T follicular helper cell (primary cell): Measurements from ENCODE around the gene CCDC85C.

ENCODE experiments used
- DNase-seq: peaks from one replicate; pipeline ENCODE4 v3.0.0-alpha.2; 2020; ENCODE audit warnings: low read depth

The CCDC85C gene

DNA sequence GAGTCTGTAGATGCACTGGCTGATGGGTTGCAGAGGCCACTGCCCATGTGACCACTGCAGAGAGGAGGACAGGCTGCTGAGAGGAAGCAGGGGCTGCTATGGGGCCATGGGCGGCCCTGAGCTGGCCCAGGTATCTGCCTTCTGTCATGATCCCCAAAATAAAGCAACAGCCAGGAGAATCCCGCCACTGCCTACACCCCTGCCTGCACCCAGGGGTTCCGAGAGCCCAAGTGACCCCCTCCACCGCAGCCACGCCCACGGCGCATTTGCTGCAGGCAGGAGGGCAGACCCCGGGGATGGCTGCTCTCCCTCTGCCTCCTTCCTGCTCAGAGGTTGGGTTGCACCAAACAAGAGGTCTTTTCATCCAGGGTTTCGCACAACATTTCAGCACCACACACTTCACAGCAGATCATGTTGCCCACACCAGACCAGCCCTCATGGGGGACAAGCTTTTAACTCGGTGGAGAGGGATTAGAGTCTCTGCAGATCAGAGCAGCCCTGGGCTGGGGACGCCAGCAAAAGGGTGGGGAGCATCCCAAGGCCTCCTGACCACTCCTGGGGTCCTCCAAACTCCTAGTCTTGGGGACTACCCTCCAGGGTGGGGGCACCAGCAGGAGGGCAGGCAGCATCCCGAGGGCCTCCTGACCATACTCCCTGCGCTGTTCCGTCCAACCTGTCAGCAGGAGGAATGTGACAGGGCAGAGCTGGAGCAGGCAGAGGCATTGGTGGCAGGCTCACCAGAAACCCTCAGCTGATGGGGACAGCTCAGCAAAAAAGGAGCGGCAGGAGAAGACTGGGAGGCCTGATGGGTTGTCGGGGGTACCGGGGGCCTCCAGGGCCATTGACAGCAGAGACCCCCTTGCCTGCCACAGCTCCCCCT is 14.1 kb downstream of the CCDC85C start:
- DNase-seq, result no peak

DNA sequence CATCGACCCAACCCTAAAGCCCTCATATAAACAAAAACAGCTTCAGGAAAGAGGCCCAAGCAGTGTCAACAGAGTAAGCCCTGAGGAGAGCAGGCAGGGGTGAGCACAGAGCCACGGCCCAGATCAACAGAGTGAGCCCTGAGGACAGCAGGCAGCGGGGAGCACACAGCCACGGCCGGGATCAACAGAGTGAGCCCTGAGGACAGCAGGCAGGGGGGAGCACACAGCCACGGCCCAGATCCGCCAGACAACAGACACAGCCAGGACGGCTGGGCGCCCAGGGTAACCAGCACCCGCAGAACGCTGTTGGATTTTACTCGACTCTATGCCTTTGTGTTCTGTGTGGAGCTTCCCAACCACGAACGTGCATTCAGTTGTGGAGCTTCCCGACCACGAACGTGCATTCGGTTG is 15.0 kb downstream of the CCDC85C start:
- DNase-seq, result no peak

DNA sequence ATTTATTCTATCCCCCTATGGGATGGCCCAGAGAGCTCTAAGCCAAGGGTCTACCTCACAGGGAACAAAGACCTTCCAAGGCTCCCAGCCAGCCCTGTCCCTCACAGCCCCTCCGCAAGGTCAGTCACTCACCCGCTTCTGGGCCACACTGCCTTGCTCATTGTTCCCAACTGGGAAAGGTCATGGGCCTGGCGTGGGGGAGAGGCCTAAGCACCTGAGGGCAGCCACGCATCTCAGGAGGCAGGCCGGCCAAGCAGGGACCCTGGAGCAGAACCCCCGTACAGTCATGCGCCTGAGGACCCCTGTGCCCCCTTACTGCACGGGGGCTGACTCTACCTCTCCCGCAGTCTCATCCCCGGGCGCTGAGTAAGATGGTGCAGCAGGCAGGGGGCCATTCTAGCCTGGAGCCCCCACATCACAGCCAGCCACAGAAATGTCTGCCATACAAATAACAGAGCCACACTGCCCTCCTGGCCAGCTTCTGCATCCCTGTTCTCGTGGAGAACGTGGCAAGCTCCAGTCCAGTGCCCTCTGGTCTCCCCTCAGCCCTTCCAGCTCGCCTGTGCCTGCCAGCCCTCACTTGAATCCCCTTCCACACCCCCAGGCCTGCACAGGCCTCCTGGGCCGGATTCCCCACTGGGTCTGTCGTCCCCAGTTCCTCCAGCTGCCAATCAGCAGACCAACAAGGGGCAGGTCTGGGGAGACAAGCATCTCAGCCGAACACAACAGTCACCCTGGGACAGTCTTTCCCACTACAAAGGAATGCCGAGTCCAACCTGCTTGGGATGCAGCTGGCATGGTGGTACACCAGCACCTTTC is 16.3 kb downstream of the CCDC85C start:
- DNase-seq, result no peak

DNA sequence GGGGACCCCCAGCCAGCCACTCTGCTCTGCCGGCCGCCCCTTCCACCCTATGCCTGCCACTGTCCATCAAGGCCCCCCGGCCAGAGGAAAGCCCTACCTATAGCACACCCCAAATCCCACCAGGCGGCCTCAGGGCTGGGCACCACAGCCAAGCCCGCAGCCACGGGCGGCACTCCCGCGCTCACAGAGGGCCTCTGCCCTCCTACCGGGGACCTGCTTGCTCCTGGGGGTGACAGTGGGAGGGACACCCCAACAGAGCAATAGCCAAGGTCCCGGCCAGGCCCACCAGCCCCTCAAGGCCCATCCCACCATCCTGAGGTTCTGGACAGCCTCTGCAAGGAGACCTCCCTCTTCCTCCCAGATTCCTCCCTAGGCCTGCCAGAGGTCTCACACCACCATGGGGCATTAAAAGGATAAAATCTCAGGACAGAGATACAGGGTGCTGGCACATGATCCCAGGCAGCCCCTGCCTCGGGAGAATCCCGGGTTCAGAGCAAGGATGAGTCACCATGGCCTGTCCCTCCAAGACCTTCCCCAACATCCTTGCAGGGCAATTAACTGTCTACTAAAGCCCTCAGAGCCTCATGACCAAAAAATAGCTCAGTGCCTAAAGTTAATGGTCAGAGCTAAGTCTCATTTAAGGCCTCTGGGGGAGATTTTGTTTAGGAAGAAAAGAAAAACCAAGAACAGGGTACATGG is 17.1 kb downstream of the CCDC85C start:
- no peak for DNase-seq

DNA sequence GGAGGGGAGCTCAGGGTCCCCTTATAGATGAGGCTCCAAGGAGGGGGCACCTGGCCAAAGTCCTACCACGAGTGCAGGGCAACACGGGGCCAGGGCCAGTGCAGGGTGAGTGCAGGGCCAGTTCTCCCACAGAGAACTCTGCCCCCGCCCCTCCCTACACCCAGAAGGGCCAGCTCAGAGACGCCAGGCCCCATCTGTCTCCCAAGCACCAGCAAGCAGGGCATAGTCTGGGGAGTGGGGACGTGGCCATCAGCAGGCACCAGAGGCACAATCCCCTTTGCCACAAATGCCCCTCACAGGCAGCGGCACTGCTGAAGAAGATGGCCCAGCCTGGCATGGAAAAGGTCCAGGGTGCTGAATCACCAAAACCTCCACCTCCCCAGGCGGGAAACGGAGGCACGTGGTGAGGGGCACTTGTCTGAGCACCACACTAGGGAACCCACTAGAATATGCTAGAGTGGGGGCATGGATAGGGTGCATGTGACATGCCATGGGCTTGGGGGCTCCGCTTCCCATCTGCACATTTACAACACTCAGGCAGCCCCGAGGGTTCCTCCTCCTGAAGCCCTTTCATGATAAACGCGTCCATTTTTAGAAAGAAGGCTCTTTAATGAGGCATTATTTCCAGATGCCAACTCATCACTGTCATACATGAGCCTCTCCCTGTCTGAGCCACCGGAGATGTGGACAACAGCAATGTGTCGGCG is 17.8 kb downstream of the CCDC85C start:
- no peak for DNase-seq

DNA sequence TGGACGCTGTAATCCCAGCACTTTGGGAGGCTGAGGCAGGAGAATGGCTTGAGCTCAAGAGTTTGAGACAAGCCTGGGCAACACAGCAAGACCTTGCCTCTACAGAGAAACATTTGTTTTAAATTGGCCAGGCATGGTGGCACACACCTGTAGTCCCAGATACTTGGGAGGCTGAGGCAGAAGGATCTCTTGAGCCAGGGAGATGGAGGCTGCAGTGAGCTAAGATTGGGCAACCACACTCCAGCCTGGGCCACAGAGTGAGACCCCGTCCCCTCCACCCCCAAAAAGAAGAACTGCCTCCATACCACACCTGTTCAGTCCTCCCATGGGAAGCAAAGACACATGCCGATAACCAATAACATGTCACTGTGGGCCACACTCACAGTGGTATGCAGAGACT is 19.2 kb downstream of the CCDC85C start:
- no peak for DNase-seq

DNA sequence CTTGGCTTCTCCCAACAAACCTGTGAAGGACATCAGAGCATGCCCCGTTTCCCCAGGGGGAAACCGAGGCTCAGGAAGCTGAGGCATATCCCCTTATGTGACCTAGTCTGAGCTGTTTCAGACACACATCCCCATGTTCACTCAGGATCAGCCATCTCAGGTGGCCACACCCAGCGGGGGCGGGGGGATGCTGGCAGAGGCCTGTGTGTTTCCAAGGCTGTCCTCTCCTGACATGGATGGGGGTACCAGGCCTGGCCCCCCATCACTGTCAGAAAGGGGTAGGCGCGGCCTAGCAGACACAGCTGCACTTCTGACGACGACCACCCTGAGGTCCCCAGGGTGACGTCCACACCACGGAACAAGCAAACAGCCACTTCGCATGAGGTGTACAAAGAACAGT is 22.1 kb downstream of the CCDC85C start:
- DNase-seq, result no peak

DNA sequence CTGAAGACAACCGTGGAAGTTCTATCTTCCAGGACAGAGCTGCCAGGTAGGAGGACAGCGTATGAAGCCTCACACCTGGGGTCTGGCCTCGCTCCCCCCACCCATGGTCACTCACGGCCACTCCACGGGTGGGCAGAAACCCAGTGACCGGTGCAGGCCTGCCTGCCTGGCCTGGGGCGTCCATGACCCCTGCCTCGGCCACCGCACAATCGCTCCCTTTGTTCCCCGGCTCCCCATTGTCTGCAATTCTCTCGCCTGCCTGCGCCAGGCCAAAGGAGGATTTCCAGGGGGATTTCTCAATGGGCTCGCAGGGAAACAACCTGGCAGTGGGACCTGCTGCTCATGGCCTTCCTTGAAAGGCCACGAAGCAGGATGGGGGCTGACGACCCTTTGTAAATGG is 22.6 kb downstream of the CCDC85C start:
- DNase-seq, result no peak

DNA sequence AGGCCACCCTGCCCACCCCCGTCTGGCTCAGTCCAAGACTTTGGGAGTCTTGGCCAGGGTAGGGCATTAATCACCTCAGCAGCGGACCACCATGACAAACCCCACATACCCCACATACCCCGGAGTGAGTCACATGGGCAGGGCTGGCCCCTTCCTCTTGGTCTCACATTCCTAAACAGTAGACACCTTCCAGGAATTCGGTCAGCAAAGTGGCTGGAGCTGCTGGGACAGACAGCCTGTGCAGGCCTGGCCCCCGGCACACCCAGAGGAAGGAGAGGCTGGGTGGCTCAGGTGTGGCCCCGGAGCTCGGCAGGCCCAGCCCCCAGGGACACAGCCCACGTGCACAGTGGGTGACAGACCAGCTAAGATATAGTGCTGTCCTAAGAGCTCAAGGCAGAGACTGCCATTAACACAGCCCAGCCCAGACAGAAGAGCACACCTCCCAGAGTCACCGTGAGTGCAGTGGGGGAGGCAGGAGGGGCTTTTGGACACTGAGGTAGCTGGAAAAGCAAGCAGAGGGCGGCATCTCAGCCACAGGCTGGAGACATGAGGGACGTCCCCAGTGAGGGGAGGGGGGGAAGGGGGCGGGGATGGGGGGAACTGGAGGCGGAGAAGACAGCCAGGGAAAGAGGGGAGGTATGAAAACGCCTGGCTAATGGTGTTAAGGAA is 24.0 kb downstream of the CCDC85C start:
- DNase-seq, result no peak

DNA sequence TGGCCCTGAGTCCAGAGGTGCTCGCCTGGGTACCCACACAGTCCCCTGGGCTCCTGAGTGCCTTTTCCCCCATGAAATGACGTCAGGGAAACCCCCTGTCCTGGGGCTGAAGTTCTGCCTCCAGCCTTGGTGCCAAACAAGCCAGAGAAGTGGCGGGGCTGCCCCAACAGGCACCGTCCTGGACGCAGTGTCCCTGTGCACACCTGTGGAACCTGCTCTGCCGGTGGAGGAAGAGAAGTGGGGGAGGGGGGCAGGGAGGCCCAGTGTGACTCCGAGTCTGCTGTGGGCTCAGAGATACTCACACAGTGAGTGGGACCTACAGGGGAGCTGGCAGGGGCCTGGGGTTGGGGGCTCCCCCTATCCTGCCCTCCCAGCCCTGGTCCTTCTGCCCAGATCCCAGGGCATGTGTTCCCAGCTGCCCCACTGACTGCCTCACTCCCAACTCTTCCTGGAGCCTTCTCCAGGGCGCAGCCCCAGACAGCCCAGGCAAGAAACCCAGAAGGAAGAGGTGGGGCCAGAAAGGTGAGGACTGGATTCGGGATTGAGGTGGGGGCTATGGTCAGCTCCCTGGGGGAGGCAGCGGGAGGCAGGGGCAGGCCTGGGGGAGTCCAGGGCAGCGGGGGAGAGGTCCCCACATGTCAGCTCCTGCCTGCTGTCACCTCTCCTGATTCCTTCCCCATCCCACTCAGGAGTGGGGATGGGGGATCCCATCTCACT is 24.7 kb downstream of the CCDC85C start:
- no peak for DNase-seq

DNA sequence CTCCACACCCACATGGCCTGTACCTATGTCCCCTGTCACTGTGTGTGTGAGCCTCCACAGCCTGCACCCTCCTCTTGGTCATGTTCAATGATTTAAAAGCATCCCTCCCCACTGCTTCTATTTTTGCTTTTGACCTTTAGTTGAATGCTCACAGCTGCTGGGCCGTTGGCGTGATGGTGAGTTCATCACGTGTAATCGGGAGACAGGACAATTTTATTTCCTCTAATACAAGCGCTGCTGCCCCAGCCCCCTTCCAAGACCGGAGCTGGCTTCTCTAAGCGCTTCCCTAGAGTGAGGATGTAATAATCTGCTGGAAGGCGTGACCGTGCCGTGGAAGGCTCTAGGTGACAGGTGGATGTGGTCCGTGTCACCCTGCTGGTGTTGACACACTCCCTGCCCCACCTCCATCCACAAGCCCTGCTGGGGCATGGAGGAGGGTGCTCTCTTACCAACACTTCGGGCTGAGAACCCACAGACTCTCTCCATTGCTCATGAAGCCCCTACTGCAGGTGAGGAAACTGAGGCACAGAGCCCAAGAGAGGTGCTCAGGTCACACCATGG is 25.4 kb downstream of the CCDC85C start:
- no peak for DNase-seq

DNA sequence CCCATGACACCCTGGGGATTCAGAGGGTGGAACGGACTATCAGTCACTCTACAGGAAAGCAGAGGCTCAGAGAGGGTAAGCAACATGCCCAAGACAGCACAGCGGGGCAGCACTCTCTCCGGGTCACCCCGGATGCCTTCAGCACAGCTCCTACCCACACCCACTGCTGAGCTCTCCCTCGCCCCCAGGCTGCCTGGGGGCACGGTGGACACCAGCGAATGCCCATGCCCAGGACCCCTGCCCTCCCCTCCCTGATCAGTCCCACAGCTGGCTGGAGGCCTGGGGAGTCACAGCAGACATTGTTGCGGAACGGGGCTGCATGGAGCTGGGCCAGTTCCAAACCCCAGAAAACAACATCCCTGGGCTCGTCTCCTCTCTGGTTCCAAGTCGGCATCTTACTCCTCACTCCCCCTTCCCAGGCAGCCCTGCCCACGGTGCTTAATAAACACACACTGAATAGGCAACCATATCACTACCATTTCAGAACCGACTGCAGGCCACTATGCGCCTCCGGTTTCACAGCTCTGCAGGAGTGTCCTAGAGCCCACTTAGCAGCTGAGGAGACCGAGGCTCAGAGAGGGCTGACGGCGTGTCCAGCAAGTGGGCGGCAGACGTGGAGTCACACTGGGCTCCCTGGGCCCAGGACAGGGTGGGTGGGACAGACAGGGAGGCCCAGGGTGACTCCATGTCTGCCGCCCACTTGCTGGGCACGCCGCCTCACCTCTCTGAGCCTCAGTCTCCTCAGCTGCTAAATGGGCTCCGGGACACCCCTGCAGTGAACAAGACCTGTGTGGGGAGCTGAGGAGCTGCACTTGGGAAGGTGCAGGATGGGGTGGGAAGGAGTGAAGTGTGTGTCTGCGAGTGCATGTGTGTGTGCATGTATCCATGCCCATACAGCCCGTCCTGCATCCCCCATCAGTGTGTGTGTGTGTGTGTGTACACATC is 27.0 kb downstream of the CCDC85C start:
- no peak for DNase-seq

DNA sequence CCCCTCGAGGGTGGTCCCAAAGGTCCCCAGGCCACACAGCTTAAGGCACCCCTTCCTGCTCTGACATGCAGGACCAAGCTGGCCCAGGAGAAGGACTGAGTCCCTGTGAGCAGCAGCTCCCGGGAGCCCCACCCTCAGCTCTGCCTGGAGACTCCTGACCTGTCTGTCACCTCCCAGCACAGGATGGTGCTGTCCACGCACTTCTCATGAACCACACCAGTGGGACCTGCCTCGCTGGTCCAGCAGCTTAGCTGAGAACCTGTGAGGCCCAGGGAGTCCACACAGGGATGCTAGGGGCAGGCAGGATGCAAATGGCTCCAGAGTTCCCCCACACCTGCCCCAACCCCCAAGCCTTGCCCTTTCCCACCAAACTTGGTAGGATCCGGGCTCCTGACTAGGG is 27.7 kb downstream of the CCDC85C start:
- DNase-seq, result no peak

DNA sequence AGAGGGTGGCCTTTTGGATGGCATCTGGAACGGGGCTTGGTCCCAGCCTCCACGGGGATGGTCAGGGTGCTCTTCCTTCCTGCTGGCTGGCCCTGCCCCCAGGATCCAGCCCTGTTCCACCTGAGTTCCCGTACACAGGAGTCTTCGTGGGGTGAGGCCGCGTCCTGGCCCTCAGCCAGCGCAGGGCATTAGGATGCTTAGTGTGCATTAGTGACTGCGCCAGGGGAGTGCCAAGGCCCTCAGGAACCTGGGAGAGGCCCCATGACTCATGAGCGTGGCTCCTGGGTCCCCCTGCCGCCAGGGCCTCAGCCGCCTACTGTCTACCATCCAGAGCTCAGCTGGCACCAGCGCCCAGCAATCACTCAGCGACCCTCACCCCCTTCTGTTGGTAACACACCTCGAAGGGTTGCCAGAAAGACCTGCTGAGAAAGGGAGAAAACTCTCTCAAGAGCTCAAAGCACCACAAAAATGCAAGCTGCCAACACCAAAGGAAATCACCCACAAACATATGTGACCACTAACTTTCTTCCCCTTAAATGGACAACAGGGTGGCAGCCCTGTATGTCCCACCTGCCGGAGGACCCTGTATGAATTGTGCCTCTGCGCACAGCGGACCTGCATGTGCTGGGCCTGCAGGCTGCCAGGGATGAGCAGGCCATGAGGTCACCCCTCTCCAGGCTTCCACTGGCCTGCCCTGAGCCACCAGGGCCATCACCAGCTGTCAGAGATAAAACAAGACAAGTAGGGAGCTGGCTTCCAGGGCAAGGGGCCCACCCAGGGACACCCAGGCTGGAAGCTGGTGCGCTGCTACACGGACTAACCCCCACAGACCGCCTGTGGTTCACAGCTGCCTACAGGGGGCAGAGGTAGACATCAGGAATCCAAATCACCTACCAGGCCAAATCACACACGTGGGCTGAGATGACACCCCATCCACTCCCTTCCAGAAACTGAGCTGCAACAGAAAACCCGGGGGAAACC is 28.7 kb downstream of the CCDC85C start:
- DNase-seq, result no peak

DNA sequence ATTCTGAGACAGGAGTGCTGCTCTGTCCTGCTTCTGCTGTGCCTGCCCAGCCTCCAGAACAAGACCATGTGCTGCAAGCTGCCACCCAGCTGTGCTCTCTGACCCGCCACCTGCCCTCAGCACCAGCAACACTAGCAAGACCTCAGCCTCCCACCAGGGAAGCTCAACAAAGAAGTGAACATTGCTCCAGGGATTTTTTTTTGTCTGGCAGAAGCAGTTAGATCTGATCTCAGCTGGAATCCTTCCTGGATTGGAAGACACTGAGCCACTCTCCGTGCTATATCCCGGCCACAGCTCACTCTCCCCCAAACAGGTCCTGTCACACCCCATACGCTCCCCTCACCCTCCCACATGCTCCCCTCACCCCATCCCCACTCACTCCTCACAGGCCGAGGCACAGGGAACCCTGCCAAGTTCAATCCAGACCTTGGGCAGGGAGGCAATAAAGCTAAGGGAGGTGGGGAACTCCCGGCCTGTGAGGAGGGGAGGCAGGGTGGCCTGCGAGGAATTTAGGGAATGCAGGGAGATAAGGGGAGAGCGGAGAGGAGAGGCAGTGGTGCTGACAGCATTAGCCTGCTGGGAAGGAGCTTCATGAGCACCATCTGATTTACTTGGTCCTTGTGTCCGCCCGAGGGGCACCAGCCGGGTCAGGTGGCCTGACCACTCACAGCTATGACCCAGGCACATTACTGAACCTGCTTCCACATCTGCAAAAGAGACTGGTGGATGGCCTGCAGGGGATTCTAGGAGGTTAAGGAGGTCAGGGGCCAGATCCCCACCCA is 29.7 kb downstream of the CCDC85C start:
- DNase-seq, result no peak

DNA sequence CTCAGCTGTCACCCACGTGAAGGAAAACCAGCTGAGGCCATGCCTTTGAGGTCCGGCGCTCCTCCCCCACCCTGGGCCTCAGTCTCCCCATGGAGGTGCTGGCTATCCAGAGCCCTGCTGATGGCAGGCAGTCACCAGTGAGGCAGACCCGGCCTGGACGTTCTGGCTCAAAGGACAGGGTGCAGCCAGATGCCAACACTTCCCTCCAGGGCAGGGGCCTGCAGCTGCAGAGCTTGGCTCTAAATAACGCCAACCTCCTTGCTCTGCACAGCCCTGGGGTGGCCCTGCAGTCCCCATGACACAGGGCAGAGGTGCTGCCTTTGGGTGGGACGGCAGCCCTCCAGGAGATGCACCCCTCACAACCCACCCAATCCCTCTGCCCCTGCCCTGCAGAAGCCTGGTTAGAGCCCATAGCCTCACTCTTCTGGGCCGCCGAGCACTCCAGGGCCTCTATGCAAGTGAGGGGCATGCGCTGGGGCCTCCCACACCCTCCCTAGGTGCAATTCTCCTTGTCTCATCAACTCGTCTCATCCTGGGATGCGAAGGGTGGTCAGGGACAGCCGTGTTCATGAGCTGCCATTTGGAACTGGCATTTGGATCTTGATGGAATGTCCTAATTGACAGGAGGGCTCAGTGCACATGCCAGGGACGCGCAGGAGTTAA is 30.4 kb downstream of the CCDC85C start:
- no peak for DNase-seq

DNA sequence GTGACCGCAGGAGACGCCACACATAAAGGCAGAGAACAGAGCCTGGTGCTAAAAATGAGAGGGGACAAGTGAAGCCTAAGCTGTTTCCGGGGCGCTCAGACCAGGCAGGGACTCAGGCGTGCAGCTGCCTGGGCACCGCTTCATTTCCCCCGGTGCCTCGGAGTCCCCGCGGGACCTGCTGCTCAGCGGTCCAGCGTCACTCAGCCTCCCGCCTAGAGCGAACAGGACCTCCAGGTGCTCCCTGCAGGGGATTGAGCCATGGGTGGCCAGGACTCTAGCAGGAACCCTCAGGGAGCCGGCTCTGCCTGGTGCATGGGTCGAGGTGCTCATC is 31.0 kb downstream of the CCDC85C start:
- no peak for DNase-seq
